ENCODE measurements around the gene QKI. TPM values are rescaled to one million over a fixed set of nuclear protein-coding genes. Genes with fewer than 3 reads are reported as not detected.
A peak's percentile ranks its signal among the peaks of the same experiment; 100 is the strongest.

QKI gene
- total RNA-seq, 1 experiment from 2014 or later = 176 TPM

- no peak overlapping the region for H2BK15ac ChIP-seq (ENCODE audit: low read depth, low read length)
- Mint-ChIP-seq H3K4me3 (no peak overlapping the region), H3K9me3 (no peaks in the 10 kb centered on the region), H3K27ac (peak overlapping the region in 2 of 3 experiments; percentile 3 to 47; a peak in 2 of 7 replicates), H3K27me3 (ENCODE audit: low read depth) (no peaks in the 10 kb centered on the region), H3K4me1 (peaks cover 41 to 54% of the 10 kb centered on the region in 2 experiments), H3K36me3 (ENCODE audit: insufficient read depth in 1 of 3, low read depth in 3 of 3) (peaks cover 8 to 35% (median 16%) of the 10 kb centered on the region in 3 experiments)
- no peak overlapping the region for H4K91ac ChIP-seq (ENCODE audit: insufficient read length, low read depth, low read length)
- no peak for TF ChIP-seq CTCF (conservative IDR thresholded peaks at IDR 0.05)
- no peaks in the 10 kb centered on the region for H3K9me3 ChIP-seq (ENCODE audit: control insufficient read depth, low read depth, low read length)
- DNase-seq = no peak
- no CpG with 5 or more reads among the region's 3 CpGs for WGBS (ENCODE audit: extremely low coverage, insufficient read length, low lambda C conversion rate)
- H4K8ac ChIP-seq (replicated peaks; ENCODE audit: insufficient read length, low read depth, low read length) = no peak overlapping the region
- no peak overlapping the region for H3K23ac ChIP-seq (ENCODE audit: insufficient read length, low read depth, low read length)
- no peak overlapping the region for H2AFZ ChIP-seq (ENCODE audit: low read length)
- peaks cover 3% of the 10 kb centered on the region; the same call in 1 of the 2 replicates for H3K4me1 ChIP-seq (ENCODE audit: insufficient read depth, low read length)
- no peak overlapping the region for H3K4me2 ChIP-seq (ENCODE audit: insufficient read depth, insufficient read length, low read length)
- H2BK5ac ChIP-seq (ENCODE audit: insufficient read length, low read length) = no peak overlapping the region
- no peak overlapping the region for H3K14ac ChIP-seq (ENCODE audit: insufficient read depth, low read length)
- no peak overlapping the region for H3K18ac ChIP-seq (ENCODE audit: insufficient read length, low read depth, low read length)
- H2AK5ac ChIP-seq (ENCODE audit: insufficient read length, low read length) = no peak overlapping the region
- no peak overlapping the region for H3K27ac ChIP-seq (ENCODE audit: insufficient read length, low read depth, low read length)
- no peak overlapping the region for H2BK12ac ChIP-seq (ENCODE audit: insufficient read length, low read depth, low read length)
- H4K5ac ChIP-seq (ENCODE audit: insufficient read length, low read depth, low read length) = no peak overlapping the region
- H3K9ac ChIP-seq (ENCODE audit: extremely low read depth, insufficient read length, low read length) = no peak overlapping the region
- no peak overlapping the region for H2BK20ac ChIP-seq (ENCODE audit: low read depth, low read length, poor library complexity, severe bottlenecking)
- H3K4ac ChIP-seq (ENCODE audit: low read depth, low read length) = no peak overlapping the region
- H3T11ph ChIP-seq (ENCODE audit: low read length) = no peak overlapping the region
- H4K20me1 ChIP-seq (ENCODE audit: control insufficient read depth, insufficient read depth, insufficient read length) = peaks cover 3% of the 10 kb centered on the region
- H3K23me2 ChIP-seq (ENCODE audit: insufficient read length, low read depth, low read length, poor library complexity, severe bottlenecking) = no peaks in the 10 kb centered on the region
- peaks cover 2% of the 10 kb centered on the region for H3K79me1 ChIP-seq (ENCODE audit: insufficient read depth, low read depth, low read length, poor library complexity, severe bottlenecking)
- no peak overlapping the region for H2BK120ac ChIP-seq (ENCODE audit: low read depth, low read length, poor library complexity, severe bottlenecking)
- peaks cover 2% of the 10 kb centered on the region; the same call in 1 of the 2 replicates for H3K79me2 ChIP-seq (ENCODE audit: insufficient read depth, low read length)
- no peak overlapping the region for H3K56ac ChIP-seq (ENCODE audit: insufficient read length, low read depth, low read length)
- H3K27me3 ChIP-seq (ENCODE audit: insufficient read depth, low read length) = no peaks in the 10 kb centered on the region
These were observed 132.8 kb downstream of the QKI start for GRCh38 chr6:163547287-163547686.
